HL-60 (cell line): ENCODE data around the gene TBXAS1.

ENCODE experiments used
- CTCF ChIP-seq: IDR thresholded peaks from one replicate; pipeline ENCODE4 v1.5.1; 2011; ENCODE audit warnings: low read length, control low read depth, inconsistent platforms; ENCODE audit not compliant: insufficient read depth
- POLR2AphosphoS5 ChIP-seq: IDR thresholded peaks from 2 replicates; pipeline ENCODE4 v1.6.1; 2012; ENCODE audit warnings: low read depth
- REST ChIP-seq: IDR thresholded peaks from 2 replicates; pipeline ENCODE4 v1.6.1; 2012; ENCODE audit warnings: low read depth; ENCODE audit not compliant: insufficient replicate concordance

GRCh38 chr7:139875821-139876241 lies 46.8 kb downstream of the TBXAS1 start:
- TF ChIP-seq CTCF (no peak), REST (no peak), POLR2AphosphoS5 (no peak)
